ENCODE results near the gene GDA.

GDA gene

DNA sequence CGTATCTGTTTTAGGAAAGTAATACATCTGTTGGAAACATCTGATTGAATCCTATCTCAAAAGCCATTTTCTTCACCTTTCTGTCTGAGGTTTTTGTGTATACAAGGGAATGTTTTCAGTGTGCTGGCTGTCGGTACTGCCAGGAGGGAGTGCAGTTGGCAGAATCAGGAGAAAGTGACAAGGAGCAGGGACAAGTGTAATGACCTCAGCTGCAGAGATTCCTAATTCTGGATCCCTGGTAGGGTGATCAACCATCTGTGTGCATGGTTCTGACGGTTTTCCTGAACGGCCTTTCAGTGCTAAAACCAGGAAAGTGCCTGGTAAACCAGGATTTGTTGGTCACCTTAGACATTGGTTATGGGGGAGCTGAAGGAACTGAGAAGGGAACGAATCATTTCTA is 1.6 kb upstream of the GDA start:
- Histone ChIP-seq H4K20me1 (no peaks in the 10 kb centered on the region), H3K4me3 (no peak overlapping the region), H3K36me3 (no peaks in the 10 kb centered on the region), H3K4me1 (no peaks in the 10 kb centered on the region), H3K4me2 (no peak overlapping the region), H3K9ac (no peak overlapping the region), H3K27me3 (no peaks in the 10 kb centered on the region), H3K27ac (no peak overlapping the region), H3K9me3 (peaks cover 10% of the 10 kb centered on the region)
- TF ChIP-seq Cebpa-rat (IDR thresholded peaks at IDR 0.05) = no peak

DNA sequence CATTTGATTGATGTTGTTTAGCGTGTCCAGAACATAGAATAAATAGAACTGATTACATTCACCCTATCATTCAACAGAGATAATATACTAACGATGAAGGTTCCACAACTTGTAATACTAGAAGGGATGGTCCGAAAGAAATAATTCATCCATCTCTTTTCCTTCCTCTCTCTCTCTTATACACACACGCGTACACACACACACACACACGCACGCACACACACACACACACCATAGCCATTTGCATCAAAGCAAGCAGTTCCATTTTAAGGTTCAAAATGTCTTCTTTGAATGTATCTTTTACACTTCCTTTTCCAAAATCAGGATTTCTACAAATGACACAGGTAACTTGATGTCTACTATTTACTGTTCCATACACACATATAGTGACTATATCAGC is 887 bp downstream of the GDA start:
- H3K9ac ChIP-seq = no peak overlapping the region
- no peaks in the 10 kb centered on the region for H3K36me3 ChIP-seq
- H4K20me1 ChIP-seq = no peaks in the 10 kb centered on the region
- no peak overlapping the region for H3K4me2 ChIP-seq
- H3K4me3 ChIP-seq = no peak overlapping the region
- H3K27ac ChIP-seq = no peak overlapping the region
- TF ChIP-seq Cebpa-rat (IDR thresholded peaks at IDR 0.05) = no peak
- no peaks in the 10 kb centered on the region for H3K27me3 ChIP-seq
- peaks cover 13% of the 10 kb centered on the region for H3K9me3 ChIP-seq
- peaks cover 13% of the 10 kb centered on the region for H3K4me1 ChIP-seq

DNA sequence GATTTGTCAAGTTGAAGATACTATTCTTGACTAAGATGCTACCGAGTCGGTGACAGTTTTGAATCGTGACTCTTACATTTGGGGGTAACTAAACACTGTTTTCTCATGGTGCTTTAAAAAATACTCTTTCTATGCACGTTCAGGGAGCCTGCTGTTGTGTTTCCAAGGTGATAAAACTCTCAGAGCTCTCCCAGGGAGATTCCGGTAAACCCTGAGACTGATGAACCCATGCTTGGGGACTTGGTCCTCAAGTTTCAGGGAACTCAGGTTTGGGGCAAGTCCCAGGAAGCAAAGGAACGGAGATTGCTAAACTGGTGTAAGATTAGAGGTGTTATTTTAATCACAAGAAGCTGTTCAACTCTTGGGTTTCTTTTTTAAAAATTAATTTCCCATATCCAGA is 1.4 kb downstream of the GDA start:
- no peak overlapping the region for H3K4me2 ChIP-seq
- no peaks in the 10 kb centered on the region for H4K20me1 ChIP-seq
- no peak overlapping the region for H3K27ac ChIP-seq
- no peak for TF ChIP-seq Cebpa-rat (IDR thresholded peaks at IDR 0.05)
- peaks cover 17% of the 10 kb centered on the region for H3K9me3 ChIP-seq
- H3K27me3 ChIP-seq = no peaks in the 10 kb centered on the region
- H3K36me3 ChIP-seq = no peaks in the 10 kb centered on the region
- peaks cover 17% of the 10 kb centered on the region for H3K4me1 ChIP-seq
- no peak overlapping the region for H3K4me3 ChIP-seq
- H3K9ac ChIP-seq = no peak overlapping the region

DNA sequence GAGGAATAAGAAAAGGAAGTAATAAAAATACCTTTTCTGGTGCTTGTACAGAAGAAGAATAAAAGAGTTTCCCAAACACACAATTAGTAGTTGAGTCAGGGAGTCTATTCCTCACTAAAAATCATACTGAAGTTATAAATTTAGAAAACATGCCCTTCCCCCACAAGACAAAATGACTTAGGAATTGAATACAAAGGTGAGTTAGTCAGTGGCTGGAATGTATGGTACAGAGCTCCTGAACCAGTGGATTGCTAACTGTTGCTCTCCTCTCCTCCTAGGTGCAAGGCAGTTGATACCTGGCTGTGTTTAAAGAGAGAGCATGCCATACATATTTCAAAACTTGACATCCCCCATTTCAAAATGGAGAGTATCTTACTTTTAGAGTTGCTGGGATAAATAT is 1.9 kb downstream of the GDA start:
- no peak overlapping the region for H3K4me2 ChIP-seq
- H3K9me3 ChIP-seq = peaks cover 18% of the 10 kb centered on the region
- no peak overlapping the region for H3K27ac ChIP-seq
- no peaks in the 10 kb centered on the region for H4K20me1 ChIP-seq
- H3K4me3 ChIP-seq = no peak overlapping the region
- H3K9ac ChIP-seq = no peak overlapping the region
- H3K27me3 ChIP-seq = no peaks in the 10 kb centered on the region
- TF ChIP-seq Cebpa-rat (IDR thresholded peaks at IDR 0.05) = no peak
- no peaks in the 10 kb centered on the region for H3K36me3 ChIP-seq
- peaks cover 17% of the 10 kb centered on the region for H3K4me1 ChIP-seq

DNA sequence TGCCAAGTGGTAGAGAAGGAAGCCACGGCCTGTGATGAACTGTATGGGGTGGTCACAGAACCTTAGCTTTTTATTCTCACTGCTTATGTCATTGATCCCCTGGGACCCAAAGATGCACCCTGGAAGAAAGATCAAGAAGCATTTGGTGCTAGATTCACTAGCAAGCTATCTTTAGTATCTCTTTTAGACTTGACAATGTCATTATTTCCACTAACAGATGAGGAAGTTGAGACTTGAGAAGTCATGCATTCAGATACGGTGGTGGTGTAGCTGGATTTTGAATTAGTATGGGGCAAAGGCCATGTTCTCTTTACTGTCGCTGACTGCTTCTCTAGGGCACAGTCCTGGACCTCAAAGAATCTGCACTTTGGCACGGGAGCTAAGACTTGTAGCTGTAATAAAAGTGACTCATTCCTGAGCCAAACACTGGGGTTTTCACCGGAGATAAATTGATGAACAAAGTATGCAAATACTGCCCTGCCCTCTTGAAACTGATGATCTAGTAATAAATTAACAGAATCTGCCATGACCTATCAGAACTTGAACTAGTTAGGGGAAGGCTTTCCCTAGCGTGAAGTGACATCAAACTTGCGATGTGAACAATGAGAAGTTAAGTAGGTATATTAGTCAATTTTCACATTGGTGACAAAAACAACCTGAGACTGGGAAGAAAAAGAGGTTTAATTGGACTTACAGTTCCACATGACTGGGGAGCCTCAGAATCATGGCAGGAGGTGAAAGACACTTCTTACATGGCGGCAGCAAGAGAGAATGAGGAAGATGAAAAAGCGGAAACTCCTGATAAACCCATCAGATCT is 5.4 kb downstream of the GDA start:
- Histone ChIP-seq H3K4me3 (no peak overlapping the region), H3K4me2 (peak overlapping the region; percentile 61), H3K27ac (peak overlapping the region; percentile 68; the same call in 1 of the 2 replicates), H3K4me1 (peaks cover 17% of the 10 kb centered on the region), H3K27me3 (no peaks in the 10 kb centered on the region), H3K9me3 (peaks cover 15% of the 10 kb centered on the region), H3K36me3 (no peaks in the 10 kb centered on the region), H3K9ac (no peak overlapping the region; the same call in 1 of the 2 replicates), H4K20me1 (no peaks in the 10 kb centered on the region)
- TF ChIP-seq Cebpa-rat (IDR thresholded peaks at IDR 0.05) = no peak

DNA sequence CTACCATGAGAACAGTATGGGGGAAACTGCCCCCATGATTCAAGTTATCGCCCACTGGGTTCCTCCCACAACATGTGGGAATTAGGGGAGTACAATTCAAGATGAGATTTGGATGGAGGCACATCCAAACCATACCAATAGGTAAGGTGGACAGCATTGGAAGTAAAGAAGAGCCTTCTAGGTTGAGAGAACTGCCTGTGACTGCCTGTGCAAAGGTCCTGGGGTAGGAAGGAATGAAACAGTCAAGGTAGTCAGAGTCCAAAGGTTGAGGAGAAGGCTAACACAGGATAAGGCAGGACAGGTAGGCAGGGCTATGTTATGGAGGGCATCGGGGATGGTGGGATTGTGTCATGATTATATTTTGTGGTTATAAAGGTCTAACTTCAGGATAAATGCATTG is 6.1 kb downstream of the GDA start:
- H3K36me3 ChIP-seq = no peaks in the 10 kb centered on the region
- peak overlapping the region; percentile 68; the same call in 1 of the 2 replicates for H3K27ac ChIP-seq
- no peak for TF ChIP-seq Cebpa-rat (IDR thresholded peaks at IDR 0.05)
- peak overlapping the region; percentile 61 for H3K4me2 ChIP-seq
- peaks cover 17% of the 10 kb centered on the region for H3K4me1 ChIP-seq
- no peak overlapping the region for H3K4me3 ChIP-seq
- H3K9ac ChIP-seq = no peak overlapping the region
- peaks cover 17% of the 10 kb centered on the region for H3K9me3 ChIP-seq
- no peaks in the 10 kb centered on the region for H4K20me1 ChIP-seq
- H3K27me3 ChIP-seq = no peaks in the 10 kb centered on the region

DNA sequence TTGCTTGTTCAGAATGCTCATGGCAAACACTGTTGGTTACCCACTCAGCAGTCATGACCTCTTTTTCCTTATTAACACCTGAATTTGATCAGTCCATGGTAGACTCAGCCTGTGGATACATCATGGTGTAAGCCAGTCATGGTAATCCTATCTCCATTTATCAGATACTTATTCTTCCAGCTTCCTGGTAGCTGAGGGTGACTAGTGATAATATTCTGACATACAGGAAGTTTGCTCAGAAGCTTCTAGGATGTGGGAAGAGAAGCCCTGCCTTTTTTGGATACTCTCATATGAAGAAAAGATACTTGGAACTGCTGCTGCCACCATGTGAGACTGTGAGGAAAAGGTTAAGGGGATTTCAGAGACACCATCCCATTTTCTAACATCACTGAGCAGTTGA is 7.3 kb downstream of the GDA start:
- H3K9ac ChIP-seq = no peak overlapping the region
- H3K27ac ChIP-seq = no peak overlapping the region
- no peak overlapping the region for H3K4me2 ChIP-seq
- no peaks in the 10 kb centered on the region for H4K20me1 ChIP-seq
- H3K36me3 ChIP-seq = no peaks in the 10 kb centered on the region
- H3K4me3 ChIP-seq = no peak overlapping the region
- TF ChIP-seq Cebpa-rat (IDR thresholded peaks at IDR 0.05) = no peak
- peaks cover 17% of the 10 kb centered on the region for H3K4me1 ChIP-seq
- H3K9me3 ChIP-seq = peaks cover 17% of the 10 kb centered on the region
- no peaks in the 10 kb centered on the region for H3K27me3 ChIP-seq

DNA sequence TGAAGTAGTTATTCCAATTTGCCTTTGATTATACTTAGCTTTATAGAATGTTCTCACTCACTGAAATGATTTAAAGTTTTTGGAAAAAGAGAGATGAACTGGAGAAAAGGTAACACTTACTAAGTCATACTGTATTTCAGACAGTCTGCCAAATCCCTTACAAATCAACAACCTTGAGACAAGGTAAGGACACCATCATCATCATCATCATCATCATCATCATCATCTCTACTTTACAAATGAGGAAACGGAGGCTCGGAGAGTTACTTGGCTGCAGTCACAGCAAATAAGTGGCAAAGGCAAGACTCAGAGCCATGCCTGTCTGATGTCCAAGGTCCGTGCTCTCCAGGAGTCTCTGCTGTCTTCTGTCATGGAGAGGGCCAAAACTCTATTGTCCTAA is 9.4 kb downstream of the GDA start:
- H3K9me3 ChIP-seq = peaks cover 17% of the 10 kb centered on the region
- H3K9ac ChIP-seq = no peak overlapping the region
- peaks cover 17% of the 10 kb centered on the region for H3K4me1 ChIP-seq
- no peaks in the 10 kb centered on the region for H3K36me3 ChIP-seq
- no peaks in the 10 kb centered on the region for H4K20me1 ChIP-seq
- H3K4me3 ChIP-seq = no peak overlapping the region
- H3K27ac ChIP-seq = no peak overlapping the region
- no peak for TF ChIP-seq Cebpa-rat (IDR thresholded peaks at IDR 0.05)
- H3K27me3 ChIP-seq = no peaks in the 10 kb centered on the region
- no peak overlapping the region for H3K4me2 ChIP-seq

DNA sequence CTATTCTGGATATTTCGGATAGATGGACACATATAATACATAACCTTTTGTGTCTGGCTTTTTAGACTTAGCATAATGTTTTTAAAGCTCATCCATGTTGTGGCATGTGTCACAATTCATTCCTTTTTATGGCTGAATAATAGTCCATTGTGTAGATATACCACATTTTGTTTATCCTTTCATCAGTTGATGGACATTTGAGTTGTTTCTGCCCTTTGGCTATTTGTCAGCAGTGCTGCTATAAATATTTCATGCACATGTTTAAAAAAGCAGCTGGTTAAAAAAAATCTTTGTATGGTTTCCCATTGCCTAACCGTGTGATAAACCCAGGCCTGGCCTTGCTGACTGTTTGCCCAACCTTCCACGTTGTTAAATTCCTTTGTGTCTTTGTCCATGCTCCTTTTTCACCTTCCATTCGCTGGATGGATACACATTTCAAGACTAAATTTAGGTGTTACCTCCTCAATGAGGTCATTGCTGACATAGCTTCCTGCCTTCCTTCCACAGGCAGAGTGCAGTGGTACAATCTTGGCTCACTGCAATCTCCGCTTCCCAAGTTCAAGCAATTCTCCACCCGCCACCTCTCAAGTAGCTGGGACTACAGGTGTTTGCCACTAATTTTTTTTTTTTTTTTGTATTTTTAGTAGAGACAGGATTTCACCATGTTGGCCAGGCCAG is 11.3 kb downstream of the GDA start:
- Histone ChIP-seq H3K4me2 (no peak overlapping the region), H3K4me3 (no peak overlapping the region), H3K27me3 (no peaks in the 10 kb centered on the region), H3K27ac (no peak overlapping the region), H3K9me3 (peaks cover 11% of the 10 kb centered on the region; the same call in 1 of the 2 replicates), H3K36me3 (no peaks in the 10 kb centered on the region), H3K4me1 (no peaks in the 10 kb centered on the region), H4K20me1 (no peaks in the 10 kb centered on the region), H3K9ac (no peak overlapping the region)
- no peak for TF ChIP-seq Cebpa-rat (IDR thresholded peaks at IDR 0.05)

DNA sequence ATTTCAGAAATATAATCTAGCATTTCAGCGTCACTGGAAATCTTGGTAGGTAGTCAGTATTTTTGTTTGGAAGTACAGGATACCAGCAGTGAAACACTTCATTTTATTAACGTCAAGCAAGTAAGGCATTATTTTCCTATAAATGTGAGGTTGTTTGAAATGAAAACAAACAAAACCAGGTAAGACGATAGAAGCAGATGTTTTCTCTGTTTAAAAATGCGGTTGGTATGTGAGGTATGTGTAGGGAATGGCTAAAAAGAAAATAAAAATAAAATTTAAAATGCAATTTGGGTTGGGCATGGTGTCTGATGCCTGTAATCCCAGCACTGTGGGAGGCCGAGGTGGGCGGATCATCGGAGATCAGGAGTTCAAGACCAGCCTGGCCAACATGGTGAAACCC is 16.1 kb downstream of the GDA start:
- Histone ChIP-seq H3K4me3 (no peak overlapping the region), H3K27ac (no peak overlapping the region), H3K36me3 (no peaks in the 10 kb centered on the region), H3K9ac (no peak overlapping the region), H4K20me1 (no peaks in the 10 kb centered on the region), H3K9me3 (no peaks in the 10 kb centered on the region), H3K27me3 (no peaks in the 10 kb centered on the region), H3K4me2 (no peak overlapping the region), H3K4me1 (no peaks in the 10 kb centered on the region)
- no peak for TF ChIP-seq Cebpa-rat (IDR thresholded peaks at IDR 0.05)

All from BLaER1 (cell line).